Endodermal cell (in vitro differentiated cells): ENCODE data around the gene RPS15. TPM values are rescaled to one million over a fixed set of nuclear protein-coding genes. Genes with fewer than 3 reads are reported as not detected.

Experiments
- DNase-seq: peaks from one replicate; pipeline ENCODE4 v3.0.0-alpha.2; 2017
- H3K27ac ChIP-seq: 2 replicates; pipeline ENCODE4 v1.5.1; 2013; ENCODE audit warnings: mild to moderate bottlenecking, low read depth, low read length, moderate library complexity
- H3K27me3 ChIP-seq: 2 replicates; pipeline ENCODE4 v1.6.1; 2013; ENCODE audit warnings: mild to moderate bottlenecking, low read length, moderate library complexity; ENCODE audit not compliant: insufficient read depth, control insufficient read depth, poor library complexity, severe bottlenecking
- H3K36me3 ChIP-seq: 2 replicates; pipeline ENCODE4 v1.7.0; 2013; ENCODE audit warnings: mild to moderate bottlenecking, low read length, moderate library complexity; ENCODE audit not compliant: control insufficient read depth, insufficient read depth
- H3K4me1 ChIP-seq: one replicate; pipeline ENCODE4 v1.7.0; 2013; ENCODE audit warnings: low read length; ENCODE audit not compliant: control insufficient read depth, insufficient read depth
- H3K4me3 ChIP-seq: 2 replicates; pipeline ENCODE4 v1.5.1; 2013; ENCODE audit warnings: mild to moderate bottlenecking, low read length, moderate library complexity
- H3K9ac ChIP-seq: 2 replicates; pipeline ENCODE4 v1.6.1; 2013; ENCODE audit warnings: mild to moderate bottlenecking, low read length, moderate library complexity; ENCODE audit not compliant: poor library complexity, severe bottlenecking; ENCODE audit errors: extremely low read depth
- H3K9me3 ChIP-seq: 2 replicates; pipeline ENCODE4 v1.6.1; 2013; ENCODE audit warnings: mild to moderate bottlenecking, low read length, moderate library complexity; ENCODE audit not compliant: control insufficient read depth
- H3K27ac Mint-ChIP-seq: 2 replicates; pipeline ENCODE4 v1.8.0; 2020; ENCODE audit warnings: mixed read lengths
- H3K27me3 Mint-ChIP-seq: 2 replicates; pipeline ENCODE4 v1.8.0; 2021; ENCODE audit warnings: mild to moderate bottlenecking, mixed read lengths; ENCODE audit not compliant: insufficient read depth
- H3K36me3 Mint-ChIP-seq: 2 replicates; pipeline ENCODE4 v1.8.0; 2020; ENCODE audit warnings: low read depth, mixed read lengths
- H3K4me1 Mint-ChIP-seq: 2 replicates; pipeline ENCODE4 v1.8.0; 2020; ENCODE audit warnings: mixed read lengths
- H3K4me3 Mint-ChIP-seq: 2 replicates; pipeline ENCODE4 v1.8.0; 2020; ENCODE audit warnings: mild to moderate bottlenecking, moderate library complexity, mixed read lengths
- H3K9me3 Mint-ChIP-seq: 2 replicates; pipeline ENCODE4 v1.8.0; 2020; ENCODE audit warnings: mild to moderate bottlenecking, mixed read lengths
- CTCF ChIP-seq: fragments of 200-600 bp; sonication (generic); conservative IDR thresholded peaks from 2 replicates; pipeline ENCODE4 v1.5.0; 2021; ENCODE audit warnings: antibody characterized with exemption, mild to moderate bottlenecking
- WGBS, 2 experiments: methylation state at CpG; one replicate each; pipeline versions ENCODE4 v1.1.5 to v1.1.7; 2013; ENCODE audit warnings: missing lambda C conversion rate in 2 of 2, mixed read lengths in 1 of 2; ENCODE audit not compliant: insufficient coverage in 1 of 2, insufficient read length in 1 of 2; 5-methylcytosine and 5-hydroxymethylcytosine counted together
- total RNA-seq, 2 donors: library from RNA; stranded (reverse); fragmentation: NEBNext Ultra II Directional in 1 of 2; extraction: Animal tissue kit (Norgen Biotek cat#: 25700) in 1 of 2; gene quantifications; 2 replicates in 1 of 2; 3 replicates in 1 of 2; pipeline ENCODE4 v1.2.1, GENCODE V29; 2021

RPS15 gene
- total RNA-seq, 2 donors from 2014 or later, result 1,298 to 1,321 TPM

- Histone ChIP-seq H3K4me3 (no peak overlapping the region), H3K9me3 (no peaks in the 10 kb centered on the region), H3K4me1 (no peaks in the 10 kb centered on the region), H3K36me3 (no peaks in the 10 kb centered on the region), H3K9ac (no peak overlapping the region), H3K27ac (no peak overlapping the region), H3K27me3 (peaks cover 68% of the 10 kb centered on the region)
- Mint-ChIP-seq H3K4me1 (no peaks in the 10 kb centered on the region), H3K27me3 (peaks cover 73% of the 10 kb centered on the region), H3K9me3 (peaks cover 1% of the 10 kb centered on the region), H3K36me3 (no peaks in the 10 kb centered on the region), H3K4me3 (no peak overlapping the region), H3K27ac (no peak overlapping the region)
- no peak for TF ChIP-seq CTCF
- DNase-seq, result no peak
- 87 to 89% methylated on average over 4 to 9 of the region's 9 CpGs for WGBS, 2 experiments
These were observed 9.7 kb downstream of the RPS15 start for GRCh38 chr19:1447944-1448343.

- TF ChIP-seq CTCF, result no peak
- peak; percentile 89 for DNase-seq
- peaks cover 82% of the 10 kb centered on the region for H3K27me3 Mint-ChIP-seq
- no peak within 1 kb of the TSS for H3K9ac ChIP-seq
- peak within 1 kb of the TSS; percentile 90 for H3K27ac ChIP-seq
- H3K27ac Mint-ChIP-seq, result no peak within 1 kb of the TSS
- H3K9me3 Mint-ChIP-seq, result peaks cover 1% of the 10 kb centered on the region
- no peaks in the 10 kb centered on the region for H3K4me1 Mint-ChIP-seq
- no peaks in the 10 kb centered on the region for H3K4me1 ChIP-seq
- peaks cover 82% of the 10 kb centered on the region for H3K27me3 ChIP-seq
- H3K4me3 ChIP-seq, result no peak within 1 kb of the TSS
- 10 to 12% methylated on average over 23 to 71 of the region's 74 CpGs for WGBS, 2 experiments
- H3K36me3 ChIP-seq, result no peaks in the 10 kb centered on the region
- H3K9me3 ChIP-seq, result no peaks in the 10 kb centered on the region
- no peak within 1 kb of the TSS for H3K4me3 Mint-ChIP-seq
- no peaks in the 10 kb centered on the region for H3K36me3 Mint-ChIP-seq
These were observed 11.6 kb downstream of the RPS15 start, which contains the start of gene APC2 for GRCh38 chr19:1449467-1450442. Gene APC2 (plus strand): TSS chr19:1450121. CDS start chr19:1453002, 2,881 bp downstream.

- peak overlapping the region; percentile 90 for H3K27ac ChIP-seq
- WGBS, 2 experiments, result 62 to 66% methylated on average over 15 to 22 of the region's 22 CpGs
- TF ChIP-seq CTCF, result no peak
- H3K4me1 ChIP-seq, result no peaks in the 10 kb centered on the region
- Mint-ChIP-seq H3K27me3 (peaks cover 85% of the 10 kb centered on the region), H3K36me3 (no peaks in the 10 kb centered on the region), H3K4me3 (no peak overlapping the region), H3K4me1 (no peaks in the 10 kb centered on the region), H3K27ac (no peak overlapping the region), H3K9me3 (peaks cover 1% of the 10 kb centered on the region)
- peaks cover 82% of the 10 kb centered on the region for H3K27me3 ChIP-seq
- H3K4me3 ChIP-seq, result no peak overlapping the region
- no peaks in the 10 kb centered on the region for H3K9me3 ChIP-seq
- H3K9ac ChIP-seq, result no peak overlapping the region
- no peaks in the 10 kb centered on the region for H3K36me3 ChIP-seq
- peak; percentile 44 for DNase-seq
These were observed 12.8 kb downstream of the RPS15 start for GRCh38 chr19:1450735-1451731.
